Pancreas (tissue), 10 donors: ENCODE results near the gene LTBP4. TPM values are rescaled to one million over a fixed set of nuclear protein-coding genes. Genes with fewer than 3 reads are reported as not detected.

Experiments
- ATAC-seq, 4 donors: fragments of 200-7000 bp; cut with Tn5 transposase; one replicate each; pipeline versions ENCODE4 v1.8.0 to v1.9.1; 2020; ENCODE audit warnings: mild to moderate bottlenecking in 4 of 4, moderate library complexity in 4 of 4
- DNase-seq, 6 donors: peaks; one replicate each; pipeline ENCODE4 v3.0.0-alpha.2; 2020
- FAIRE-seq: peaks from 2 replicates; lab custom pipeline; 2012; peaks lifted over from hg19 to GRCh38; lab: Jason Lieb, UNC
- H3K27ac ChIP-seq, 4 donors: fragments of 200-600 bp; sonication (generic); 1 replicate in 3 of 4; 2 replicates in 1 of 4; pipeline versions ENCODE4 v1.5.0 to v1.8.0; 2020
- H3K27me3 ChIP-seq, 4 donors: fragments of 200-600 bp; one replicate each; pipeline ENCODE4 v1.8.0; 2021
- H3K36me3 ChIP-seq, 3 donors: fragments of 200-600 bp; sonication (generic) in 1 of 3; one replicate each; pipeline versions ENCODE4 v1.5.0 to v1.8.0; 2020 to 2021
- H3K4me1 ChIP-seq, 3 donors: fragments of 200-600 bp; one replicate each; pipeline ENCODE4 v1.8.0; 2021
- H3K4me3 ChIP-seq, 4 donors: fragments of 200-600 bp; sonication (generic) in 2 of 4; one replicate each; pipeline versions ENCODE4 v1.5.0 to v1.8.0; 2020 to 2021
- H3K9me3 ChIP-seq, 4 donors: fragments of 200-600 bp; one replicate each; pipeline ENCODE4 v1.8.0; 2021
- CTCF ChIP-seq, 4 donors: fragments of 200-600 bp; sonication (generic) in 3 of 4; IDR thresholded peaks; one replicate each; pipeline versions ENCODE4 v1.5.0 to v1.8.0; 2021; ENCODE audit warnings: antibody characterized with exemption in 4 of 4
- WGBS, 2 donors: extraction: QIAGEN DNeasy Blood & Tissue Kit; methylation state at CpG; one replicate each; pipeline ENCODE4 v1.1.7; 2013; 5-methylcytosine and 5-hydroxymethylcytosine counted together
- intact Hi-C, 3 donors: fragments of 100-400 bp; cut with DNase I; formaldehyde crosslinking; loops; one replicate each; pipeline versions ENCODE4 v1.11.1 to v1.14.2; 2022
- polyA plus RNA-seq, 2 donors: library from polyadenylated mRNA; stranded (reverse); fragments of 200-250 nt; gene quantifications; one replicate each; pipeline ENCODE4 v1.2.3, GENCODE V29; 2013
- total RNA-seq, 6 donors: library from RNA; stranded (reverse); fragmentation: NEBNext Ultra II Directional in 4 of 6; extraction: Animal tissue kit (Norgen Biotek cat#: 25700) in 4 of 6; gene quantifications; one replicate each; pipeline versions ENCODE4 v1.2.1 to v1.2.4, GENCODE V29; 2021 to 2023
- donor health status: healthy with polysubstance abuse.
- donor health status: DM: no; HTN: no; CAD: no; lungs with moderate emphysema.
- donor health status: DM: no; HTN: no; CAD: no.
- donor health status: control.
- donor health status: control.
- donor health status: Bipolar disorder and iron deficiency.
- donor health status: DM: yes; HTN: yes; CAD: no.
- donor health status: DM: no; HTN: no; CAD: no.
- donor health status: DM: no; HTN: no; CAD: no.
- donor health status: DM: yes; HTN: yes; CAD: no.

The LTBP4 gene
- total and polyA plus RNA-seq, 8 donors: 18.7 to 48.9 (median 28.2) TPM

- Histone ChIP-seq H3K4me1 (peaks cover 0 to 9% (median 0%) of the 10 kb centered on the region in 3 donors), H3K36me3 (no peaks in the 10 kb centered on the region), H3K27me3 (no peaks in the 10 kb centered on the region), H3K9me3 (no peaks in the 10 kb centered on the region), H3K4me3 (peak overlapping the region; percentile 32 to 58 (median 42)), H3K27ac (peak overlapping the region; percentile 39 to 75 (median 62))
- no peak for TF ChIP-seq CTCF (IDR thresholded peaks at IDR 0.05)
- WGBS, 2 donors: 4 to 7% methylated on average over 28 to 50 of the region's 50 CpGs
- intact Hi-C loops: no loop called here
- peak; percentile 95 to 97 (median 96) for DNase-seq
- FAIRE-seq: no peak
- ATAC-seq: peak; percentile 74 to 81 (median 78)
Measured at GRCh38 chr19:40609561-40610395, 8.6 kb downstream of the LTBP4 start.

- FAIRE-seq: no peak
- H3K36me3 ChIP-seq: no peaks in the 10 kb centered on the region
- peaks cover 0 to 5% (median 0%) of the 10 kb centered on the region in 3 donors for H3K4me1 ChIP-seq
- DNase-seq: peak; percentile 66 to 92 (median 77)
- H3K27ac ChIP-seq: peak overlapping the region in 3 of 4 donors; percentile 39 to 70 (median 59)
- intact Hi-C loops: no loop called here
- H3K4me3 ChIP-seq: peak overlapping the region in 2 of 4 donors; percentile 49 to 58
- 19 to 20% methylated on average over 29 of the region's 29 CpGs for WGBS, 2 donors
- no peak for TF ChIP-seq CTCF (IDR thresholded peaks at IDR 0.05)
- ATAC-seq: peak; percentile 36 to 49 (median 43)
- no peaks in the 10 kb centered on the region for H3K9me3 ChIP-seq
- H3K27me3 ChIP-seq: no peaks in the 10 kb centered on the region
Measured at GRCh38 chr19:40610396-40611064, 9.4 kb downstream of the LTBP4 start.

GRCh38 chr19:40611096-40611495, 9.9 kb downstream of the LTBP4 start:
- no peak for FAIRE-seq

GRCh38 chr19:40611900-40612698, 10.9 kb downstream of the LTBP4 start:
- Histone ChIP-seq H3K9me3 (no peaks in the 10 kb centered on the region), H3K4me1 (peaks cover 0 to 5% (median 0%) of the 10 kb centered on the region in 3 donors), H3K4me3 (no peak overlapping the region), H3K27ac (no peak overlapping the region), H3K36me3 (no peaks in the 10 kb centered on the region), H3K27me3 (no peaks in the 10 kb centered on the region)
- 87 to 92% methylated on average over 10 of the region's 10 CpGs for WGBS, 2 donors
- no peak for TF ChIP-seq CTCF (IDR thresholded peaks at IDR 0.05)
- FAIRE-seq (no peak), DNase-seq (peak in 1 of 6 donors; percentile 67), ATAC-seq (no peak)
- intact Hi-C loops: no loop called here

More at GRCh38 chr19:40611096-40611495, 9.9 kb downstream of the LTBP4 start:
- H3K27me3 ChIP-seq: no peaks in the 10 kb centered on the region
- H3K4me3 ChIP-seq: no peak overlapping the region
- TF ChIP-seq CTCF (IDR thresholded peaks at IDR 0.05): no peak
- H3K36me3 ChIP-seq: no peaks in the 10 kb centered on the region
- H3K27ac ChIP-seq: no peak overlapping the region
- 93 to 94% methylated on average over 15 of the region's 15 CpGs for WGBS, 2 donors
- intact Hi-C loops: no loop called here
- DNase-seq (peak in 1 of 6 donors; percentile 79), ATAC-seq (no peak)
- peaks cover 0 to 5% (median 0%) of the 10 kb centered on the region in 3 donors for H3K4me1 ChIP-seq
- no peaks in the 10 kb centered on the region for H3K9me3 ChIP-seq
